ENCODE measurements around the gene NCOA5. TPM values are rescaled to one million over a fixed set of nuclear protein-coding genes. Genes with fewer than 3 reads are reported as not detected.

Gene NCOA5
- total RNA-seq, 1 donor from 2014 or later = 16.5 TPM

GRCh38 chr20:46065006-46065405, 24.8 kb downstream of the NCOA5 start:
- Histone ChIP-seq H3K27ac (replicated peaks) (no peak overlapping the region), H3K4me3 (no peak overlapping the region), H3K36me3 (peaks cover 100% of the 10 kb centered on the region), H3K9me3 (replicated peaks) (no peaks in the 10 kb centered on the region), H3K4me1 (peaks cover 25% of the 10 kb centered on the region), H3K27me3 (ENCODE audit: low read depth) (no peaks in the 10 kb centered on the region)
- TF ChIP-seq CTCF (IDR thresholded peaks at IDR 0.05; ENCODE audit: borderline replicate concordance) = no peak
- intact Hi-C loops (cut with micrococcal nuclease) = no loop called here
- DNase-seq = no peak

- H3K27me3 ChIP-seq (ENCODE audit: low read depth) = peaks cover 5% of the 10 kb centered on the region
- no peak overlapping the region for H3K27ac ChIP-seq (replicated peaks)
- no peak for DNase-seq
- TF ChIP-seq CTCF (IDR thresholded peaks at IDR 0.05; ENCODE audit: borderline replicate concordance) = no peak
- no peaks in the 10 kb centered on the region for H3K9me3 ChIP-seq (replicated peaks)
- H3K4me1 ChIP-seq = peaks cover 36% of the 10 kb centered on the region
- intact Hi-C loops (cut with micrococcal nuclease) = no loop called here
- no peak overlapping the region for H3K4me3 ChIP-seq
- peaks cover 91% of the 10 kb centered on the region for H3K36me3 ChIP-seq
Observed at GRCh38 chr20:46063652-46064054, 26.1 kb downstream of the NCOA5 start.

GRCh38 chr20:46063151-46063550, 26.6 kb downstream of the NCOA5 start:
- H3K4me1 ChIP-seq = peaks cover 41% of the 10 kb centered on the region
- TF ChIP-seq CTCF (IDR thresholded peaks at IDR 0.05; ENCODE audit: borderline replicate concordance) = no peak
- H3K27ac ChIP-seq (replicated peaks) = no peak overlapping the region
- peaks cover 10% of the 10 kb centered on the region for H3K27me3 ChIP-seq (ENCODE audit: low read depth)
- H3K9me3 ChIP-seq (replicated peaks) = no peaks in the 10 kb centered on the region
- intact Hi-C loops (cut with micrococcal nuclease) = no loop called here
- H3K4me3 ChIP-seq = no peak overlapping the region
- peaks cover 86% of the 10 kb centered on the region for H3K36me3 ChIP-seq
- no peak for DNase-seq

- Histone ChIP-seq H3K27me3 (ENCODE audit: low read depth) (peaks cover 16% of the 10 kb centered on the region), H3K36me3 (peaks cover 81% of the 10 kb centered on the region), H3K4me1 (peaks cover 46% of the 10 kb centered on the region), H3K4me3 (no peak overlapping the region), H3K27ac (replicated peaks) (no peak overlapping the region), H3K9me3 (replicated peaks) (no peaks in the 10 kb centered on the region)
- no peak for TF ChIP-seq CTCF (IDR thresholded peaks at IDR 0.05; ENCODE audit: borderline replicate concordance)
- intact Hi-C loops (cut with micrococcal nuclease) = no loop called here
- no peak for DNase-seq
Observed at GRCh38 chr20:46062621-46063020, 27.1 kb downstream of the NCOA5 start.

GRCh38 chr20:46062151-46062550, 27.6 kb downstream of the NCOA5 start:
- H3K27ac ChIP-seq (replicated peaks) = no peak overlapping the region
- peaks cover 76% of the 10 kb centered on the region for H3K36me3 ChIP-seq
- no peaks in the 10 kb centered on the region for H3K9me3 ChIP-seq (replicated peaks)
- no peak for TF ChIP-seq CTCF (IDR thresholded peaks at IDR 0.05; ENCODE audit: borderline replicate concordance)
- DNase-seq = no peak
- peaks cover 20% of the 10 kb centered on the region for H3K27me3 ChIP-seq (ENCODE audit: low read depth)
- intact Hi-C loops (cut with micrococcal nuclease) = no loop called here
- no peak overlapping the region for H3K4me3 ChIP-seq
- H3K4me1 ChIP-seq = peaks cover 51% of the 10 kb centered on the region

- peaks cover 32% of the 10 kb centered on the region for H3K27me3 ChIP-seq (ENCODE audit: low read depth)
- no peak for DNase-seq
- H3K4me1 ChIP-seq = peaks cover 51% of the 10 kb centered on the region
- intact Hi-C loops (cut with micrococcal nuclease) = no loop called here
- peaks cover 64% of the 10 kb centered on the region for H3K36me3 ChIP-seq
- no peak overlapping the region for H3K4me3 ChIP-seq
- H3K9me3 ChIP-seq (replicated peaks) = no peaks in the 10 kb centered on the region
- peak overlapping the region; percentile 3 for H3K27ac ChIP-seq (replicated peaks)
- no peak for TF ChIP-seq CTCF (IDR thresholded peaks at IDR 0.05; ENCODE audit: borderline replicate concordance)
Observed at GRCh38 chr20:46060975-46061374, 28.8 kb downstream of the NCOA5 start.
